Thymus (tissue), 11 donors: ENCODE data around the gene SURF2. TPM values are rescaled to one million over a fixed set of nuclear protein-coding genes. Genes with fewer than 3 reads are reported as not detected.
"Not testable (repeated sequence)": the region's sequence is repeated elsewhere in the genome, so short reads cannot be mapped to it uniquely, and the experiment has no call there.

ENCODE experiments used
- DNase-seq, 9 donors: peaks; one replicate each; pipeline ENCODE4 v3.0.0-alpha.2; 2013; ENCODE audit warnings: low spot score in 9 of 9, low read depth in 6 of 9, missing footprints in 1 of 9
- H3K27ac ChIP-seq, 2 donors: one replicate each; pipeline ENCODE4 v1.5.1; 2013; ENCODE audit warnings: control low read depth in 1 of 2, low read depth in 1 of 2, low read length in 1 of 2, mild to moderate bottlenecking in 1 of 2, moderate library complexity in 1 of 2
- H3K27me3 ChIP-seq, 2 donors: one replicate each; pipeline ENCODE4 v1.5.1; 2013; ENCODE audit warnings: low read length in 1 of 2; ENCODE audit not compliant: control insufficient read depth in 2 of 2, insufficient read depth in 1 of 2
- H3K36me3 ChIP-seq, 2 donors: one replicate each; pipeline ENCODE4 v1.5.1; 2013; ENCODE audit warnings: low read length in 1 of 2, mild to moderate bottlenecking in 1 of 2, moderate library complexity in 1 of 2; ENCODE audit not compliant: control insufficient read depth in 2 of 2, insufficient read depth in 2 of 2
- H3K4me1 ChIP-seq, 2 donors: one replicate each; pipeline ENCODE4 v1.5.1; 2013; ENCODE audit warnings: low read length in 2 of 2; ENCODE audit not compliant: control insufficient read depth in 2 of 2, insufficient read depth in 2 of 2
- H3K4me3 ChIP-seq, 2 donors: one replicate each; pipeline ENCODE4 v1.5.1; 2013; ENCODE audit warnings: low read length in 2 of 2, control low read depth in 1 of 2, mild to moderate bottlenecking in 1 of 2
- H3K9me3 ChIP-seq, 2 donors: one replicate each; pipeline ENCODE4 v1.5.1; 2013; ENCODE audit warnings: low read length in 1 of 2, mild to moderate bottlenecking in 1 of 2; ENCODE audit not compliant: control insufficient read depth in 2 of 2, insufficient read depth in 1 of 2
- WGBS: extraction: QIAGEN DNeasy Blood & Tissue Kit; methylation state at CpG from one replicate; pipeline ENCODE4 v1.1.7; 2013; 5-methylcytosine and 5-hydroxymethylcytosine counted together
- polyA plus RNA-seq: library from polyadenylated mRNA; stranded (reverse); fragments of 200-250 nt; gene quantifications from one replicate; pipeline ENCODE4 v1.2.3, GENCODE V29; 2013
- total RNA-seq: library from RNA; stranded (reverse); fragments of 120-200 nt; gene quantifications from one replicate; pipeline ENCODE4 v1.2.4, GENCODE V29; 2013
- donor health status: healthy.

SURF2 gene
- total and polyA plus RNA-seq, 2 donors, result 21.9 to 34.0 TPM

DNA sequence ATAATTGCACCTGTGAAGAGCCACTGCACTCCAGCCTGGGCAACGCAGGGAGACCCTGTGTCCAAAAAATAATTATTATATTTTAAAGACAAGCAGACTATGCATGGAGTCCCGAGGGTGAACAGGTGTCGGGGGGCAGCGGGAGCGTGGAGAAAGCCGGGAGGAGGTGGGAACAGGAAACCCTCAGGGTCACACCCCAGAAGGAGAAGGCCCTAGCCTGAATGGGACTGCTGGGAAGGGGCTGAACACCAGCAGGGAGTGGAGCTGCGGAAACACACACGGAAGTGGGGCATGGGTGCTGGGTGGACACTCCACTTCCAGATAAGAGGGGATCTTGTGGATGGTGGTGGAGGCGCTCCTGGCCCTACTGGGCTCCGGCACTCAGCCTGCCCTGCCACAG, 33.1 kb upstream of the SURF2 start:
- H3K27me3 ChIP-seq, result peaks cover 0 to 4% of the 10 kb centered on the region in 2 donors
- no peaks in the 10 kb centered on the region for H3K36me3 ChIP-seq
- WGBS, result 95% methylated on average over 10 of the region's 10 CpGs
- no peak overlapping the region for H3K27ac ChIP-seq
- H3K4me1 ChIP-seq, result no peaks in the 10 kb centered on the region
- H3K4me3 ChIP-seq, result no peak overlapping the region
- no peak for DNase-seq
- peaks cover 0 to 3% of the 10 kb centered on the region in 2 donors for H3K9me3 ChIP-seq

DNA sequence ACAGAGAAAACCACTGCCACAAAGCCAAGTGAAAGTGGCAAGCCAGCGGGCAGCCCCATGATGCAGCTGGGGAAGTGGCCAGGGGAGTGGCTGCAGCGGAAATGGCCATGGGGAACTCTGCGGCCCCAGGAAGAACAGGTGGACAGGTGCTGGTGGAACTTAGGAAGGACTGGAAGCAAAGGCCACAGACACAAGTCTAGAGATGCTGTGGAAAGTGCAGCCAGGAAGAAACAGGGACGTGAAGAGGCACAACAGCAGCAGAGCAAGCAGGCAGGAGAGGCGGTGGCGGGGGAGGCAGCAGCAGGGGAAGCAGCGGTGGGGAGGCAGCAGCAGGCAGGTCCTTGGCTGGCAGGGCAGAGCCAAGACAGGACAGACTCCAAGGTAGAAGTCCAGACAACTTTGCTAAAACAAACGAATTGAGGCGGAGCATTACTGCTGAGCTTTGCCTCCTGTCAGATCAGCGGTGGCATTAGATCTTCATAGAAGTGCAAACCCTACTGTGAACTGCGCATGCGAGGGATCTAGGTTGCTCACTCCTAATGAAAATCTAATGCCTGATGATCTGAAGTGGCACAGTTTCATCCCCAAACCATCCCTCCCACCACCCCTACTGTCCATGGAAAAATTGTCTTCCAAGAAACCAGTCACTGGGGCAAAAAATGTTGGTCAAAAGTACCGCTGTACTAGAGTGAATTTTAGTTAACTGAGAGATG, 32.2 kb upstream of the SURF2 start:
- Histone ChIP-seq H3K27ac (no peak overlapping the region), H3K4me1 (no peaks in the 10 kb centered on the region), H3K4me3 (no peak overlapping the region), H3K27me3 (peaks cover 0 to 4% of the 10 kb centered on the region in 2 donors), H3K9me3 (peaks cover 0 to 3% of the 10 kb centered on the region in 2 donors), H3K36me3 (no peaks in the 10 kb centered on the region)
- 94% methylated on average over 13 of the region's 13 CpGs for WGBS
- DNase-seq, result no peak

DNA sequence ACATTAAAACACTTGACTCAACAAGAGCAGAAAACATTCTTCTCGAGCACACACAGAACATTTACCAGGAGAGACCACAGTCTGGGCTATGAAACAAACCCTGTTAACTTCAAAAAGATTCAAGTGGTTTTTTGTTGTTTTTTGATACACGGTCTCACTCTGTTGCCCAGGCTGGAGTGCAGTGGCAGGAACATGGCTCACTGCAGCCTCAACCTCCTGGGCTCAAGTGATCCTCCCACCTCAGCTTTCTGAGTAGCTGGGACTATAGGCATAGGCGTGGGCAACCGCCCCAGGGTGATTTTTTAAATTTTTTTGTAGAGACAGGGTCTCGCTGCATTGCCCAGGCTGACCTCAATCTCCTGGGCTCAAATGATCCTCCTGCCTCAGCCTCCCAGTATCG, 29.3 kb upstream of the SURF2 start:
- H3K27me3 ChIP-seq, H3K9me3 ChIP-seq, DNase-seq, H3K27ac ChIP-seq, H3K4me3 ChIP-seq, H3K4me1 ChIP-seq: not testable (repeated sequence)
- 97% methylated on average over 6 of the region's 6 CpGs for WGBS
- H3K36me3 ChIP-seq, result peaks cover 14 to 21% of the 10 kb centered on the region in 2 donors

DNA sequence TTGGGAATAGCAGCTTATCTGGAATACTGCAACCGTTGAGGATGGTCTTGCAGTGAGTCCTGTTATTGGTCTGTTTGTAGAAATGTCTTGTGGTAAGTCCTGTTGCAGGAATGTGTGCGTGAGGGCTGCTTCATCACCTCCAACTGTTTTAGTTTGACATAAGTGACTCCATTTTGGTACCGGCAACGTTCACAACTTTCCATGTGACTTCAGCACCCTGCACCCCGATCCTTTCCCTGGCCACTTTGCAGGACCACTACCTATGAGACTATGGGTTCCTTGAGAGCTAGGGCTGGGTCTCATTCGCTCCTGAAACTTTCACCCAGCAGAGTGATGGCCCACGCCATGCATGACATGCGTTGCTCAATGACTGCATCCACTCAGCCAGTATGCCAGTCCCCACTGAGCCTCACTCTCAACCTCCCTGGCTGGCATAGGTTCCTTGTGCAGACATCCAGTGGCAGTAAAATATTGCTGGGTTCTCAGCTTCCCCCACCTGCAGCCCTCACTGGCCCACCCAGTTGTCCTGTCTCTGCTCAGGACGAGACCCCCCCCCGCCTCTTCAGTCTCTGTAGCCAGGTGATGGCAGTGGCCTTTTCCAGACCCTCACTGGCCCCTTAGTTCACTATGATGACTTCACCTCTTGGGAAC, 28.4 kb upstream of the SURF2 start:
- peaks cover 24 to 30% of the 10 kb centered on the region in 2 donors for H3K36me3 ChIP-seq
- H3K4me3 ChIP-seq, result no peak overlapping the region
- H3K9me3 ChIP-seq, result peaks cover 0 to 3% of the 10 kb centered on the region in 2 donors
- H3K27ac ChIP-seq, result no peak overlapping the region
- DNase-seq, result no peak
- no peaks in the 10 kb centered on the region for H3K4me1 ChIP-seq
- H3K27me3 ChIP-seq, result no peaks in the 10 kb centered on the region
- WGBS, result 97% methylated on average over 10 of the region's 10 CpGs

DNA sequence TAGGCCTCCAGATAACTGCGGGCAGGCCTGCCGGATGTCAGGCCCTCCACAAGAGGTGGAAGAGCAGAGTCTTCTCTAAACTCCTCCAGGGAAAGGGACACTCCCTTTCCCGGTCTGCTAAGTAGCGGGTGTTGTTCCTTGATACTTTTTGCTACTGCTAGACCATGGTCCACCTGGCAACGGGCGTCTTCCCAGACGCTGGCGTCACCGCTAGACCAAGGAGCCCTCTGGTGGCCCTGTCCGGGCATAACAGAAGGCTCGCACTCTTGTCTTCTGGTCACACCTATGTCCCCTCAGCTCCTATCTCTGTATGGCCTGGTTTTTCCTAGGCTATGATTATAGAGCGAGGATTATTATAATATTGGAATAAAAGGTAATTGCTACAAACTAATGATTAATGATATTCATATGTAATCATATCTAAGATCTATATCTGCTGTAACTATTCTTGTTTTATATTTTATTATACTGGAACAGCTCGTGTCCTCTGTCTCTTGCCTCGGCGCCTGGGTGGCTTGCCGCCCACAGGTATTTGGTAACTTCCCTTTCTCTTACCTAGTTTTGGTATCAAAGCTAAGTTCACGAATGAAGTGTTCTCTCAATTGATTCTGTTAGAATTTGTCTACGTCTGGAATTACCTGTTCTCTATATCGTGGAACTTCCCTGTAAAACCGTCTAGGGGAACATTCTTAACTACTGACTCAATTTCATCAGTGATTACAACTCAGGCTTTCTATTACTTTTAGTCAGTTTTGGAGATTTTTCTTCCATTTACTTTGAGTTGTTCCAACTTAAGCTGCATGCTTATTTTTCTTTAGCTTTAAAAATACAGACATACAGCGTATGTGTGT, 26.8 kb upstream of the SURF2 start:
- not testable (repeated sequence) for H3K27ac ChIP-seq, H3K4me1 ChIP-seq, H3K4me3 ChIP-seq, H3K9me3 ChIP-seq, H3K27me3 ChIP-seq, DNase-seq
- peaks cover 39 to 46% of the 10 kb centered on the region in 2 donors for H3K36me3 ChIP-seq
- 83% methylated on average over 21 of the region's 21 CpGs for WGBS

DNA sequence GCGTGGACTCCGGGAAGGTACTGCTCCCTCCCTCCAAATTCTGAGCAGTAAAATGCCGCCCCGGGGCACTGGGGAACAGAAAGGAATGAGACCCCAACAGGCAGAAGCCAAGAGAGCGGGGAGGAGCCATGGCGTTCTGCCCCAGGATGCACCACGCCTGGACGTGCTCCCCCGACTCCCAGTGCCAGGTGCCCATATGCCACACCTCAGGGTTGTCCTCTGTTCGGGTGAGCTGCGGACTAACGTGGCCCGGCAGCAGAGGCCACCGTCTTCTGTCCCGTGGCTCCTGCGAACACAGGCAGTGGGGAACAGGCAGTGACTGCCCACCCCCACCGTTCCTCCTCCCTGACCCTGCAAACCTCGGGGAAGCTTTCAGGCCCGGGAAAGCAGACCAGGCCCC, 25.1 kb upstream of the SURF2 start:
- peaks cover 0 to 5% of the 10 kb centered on the region in 2 donors for H3K9me3 ChIP-seq
- 95% methylated on average over 19 of the region's 19 CpGs for WGBS
- H3K27me3 ChIP-seq, result no peaks in the 10 kb centered on the region
- peaks cover 10% of the 10 kb centered on the region in 2 donors for H3K4me1 ChIP-seq
- peaks cover 39 to 46% of the 10 kb centered on the region in 2 donors for H3K36me3 ChIP-seq
- no peak overlapping the region for H3K27ac ChIP-seq
- no peak for DNase-seq
- no peak overlapping the region for H3K4me3 ChIP-seq

DNA sequence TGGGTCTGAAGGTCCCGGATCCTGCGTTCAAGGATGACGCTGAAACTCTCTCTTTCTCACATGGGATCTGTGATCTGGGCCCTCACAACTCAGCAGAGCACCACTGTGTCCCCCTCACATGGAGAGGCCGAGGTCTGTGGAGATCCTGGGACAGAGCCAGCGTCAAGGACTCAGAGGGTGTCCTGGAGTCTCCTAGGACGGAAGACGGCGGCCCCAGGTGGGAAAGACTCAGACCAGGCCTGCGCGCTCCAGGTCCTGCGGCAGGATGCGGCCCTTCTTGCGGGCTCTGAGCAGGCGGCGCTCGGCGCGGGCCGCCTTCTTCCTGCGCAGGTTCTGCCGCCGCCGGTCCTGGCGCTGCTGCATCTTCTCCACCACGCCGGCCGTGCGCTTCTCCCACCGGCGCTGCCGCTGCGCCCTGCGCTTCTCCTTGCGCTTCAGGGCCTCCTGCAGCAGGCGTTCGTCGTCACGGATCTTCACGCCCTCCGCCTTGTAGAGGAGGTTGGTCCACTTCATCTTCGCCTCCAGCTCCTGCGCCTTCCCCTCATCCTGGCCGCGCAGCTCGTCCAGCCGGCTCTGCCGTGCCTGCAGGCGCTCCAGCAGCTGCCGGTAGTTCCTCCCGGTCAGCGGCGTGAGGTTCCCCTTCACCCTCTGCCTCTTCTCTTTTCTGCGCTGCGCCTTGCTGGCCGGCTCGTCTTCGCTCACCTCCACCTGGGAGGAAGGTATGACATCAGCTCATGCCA, 24.5 kb upstream of the SURF2 start:
- Histone ChIP-seq H3K9me3 (peaks cover 0 to 7% of the 10 kb centered on the region in 2 donors), H3K4me3 (no peak overlapping the region), H3K27ac (no peak overlapping the region), H3K4me1 (peaks cover 14% of the 10 kb centered on the region in 2 donors), H3K36me3 (peaks cover 39 to 46% of the 10 kb centered on the region in 2 donors), H3K27me3 (no peaks in the 10 kb centered on the region)
- DNase-seq, result no peak
- 98% methylated on average over 57 of the region's 57 CpGs for WGBS

DNA sequence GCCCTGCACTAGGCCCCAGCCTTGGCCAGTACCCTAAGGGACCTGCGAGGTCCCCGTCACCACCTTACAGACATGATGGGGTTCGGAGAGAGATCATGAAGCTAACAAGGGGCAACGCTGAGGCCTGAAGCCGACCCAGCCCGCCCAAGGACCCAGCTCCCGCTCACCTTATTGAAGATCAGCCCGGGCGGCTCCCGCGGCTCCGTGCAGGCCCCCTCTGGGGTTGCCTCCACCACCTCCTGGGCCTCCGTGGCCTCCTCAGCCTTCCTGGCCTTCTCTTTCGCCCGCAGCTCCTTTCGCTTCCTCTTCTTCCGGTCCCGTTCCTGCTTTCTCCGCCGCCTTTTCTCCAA, 24.0 kb upstream of the SURF2 start:
- no peak overlapping the region for H3K4me3 ChIP-seq
- peaks cover 39 to 46% of the 10 kb centered on the region in 2 donors for H3K36me3 ChIP-seq
- H3K4me1 ChIP-seq, result peaks cover 14% of the 10 kb centered on the region in 2 donors
- no peak overlapping the region for H3K27ac ChIP-seq
- no peak for DNase-seq
- no peaks in the 10 kb centered on the region for H3K27me3 ChIP-seq
- H3K9me3 ChIP-seq, result peaks cover 0 to 7% of the 10 kb centered on the region in 2 donors
- whole genome bisulfite sequencing, result 93% methylated on average over 20 of the region's 20 CpGs
